Measurements from ENCODE around the gene ANKRD13B.

GRCh38 chr17:29653995-29654714 is 61.2 kb downstream of the ANKRD13B start:
- TF ChIP-seq CTCF (IDR thresholded peaks at IDR 0.05) (no peak), PHF8 (IDR thresholded peaks at IDR 0.05; ENCODE audit: borderline replicate concordance, low read depth) (no peak), EP300 (IDR thresholded peaks at IDR 0.05) (no peak), MYC (IDR thresholded peaks at IDR 0.05; ENCODE audit: borderline replicate concordance, low read length) (no peak), CEBPB (IDR thresholded peaks at IDR 0.05) (no peak), KDM1A (IDR thresholded peaks at IDR 0.05; ENCODE audit: low read depth) (no peak), POLR2A (IDR thresholded peaks at IDR 0.05; ENCODE audit: low read length) (no peak), RFX5 (IDR thresholded peaks at IDR 0.05) (no peak), ZFP36 (IDR thresholded peaks at IDR 0.05; ENCODE audit: borderline replicate concordance, partially characterized antibody) (no peak), MAX (IDR thresholded peaks at IDR 0.05) (no peak), ZSCAN20 (CRISPR knock-in tag; IDR thresholded peaks at IDR 0.05) (no peak)
- TF ChIP-seq, protein P1, sequence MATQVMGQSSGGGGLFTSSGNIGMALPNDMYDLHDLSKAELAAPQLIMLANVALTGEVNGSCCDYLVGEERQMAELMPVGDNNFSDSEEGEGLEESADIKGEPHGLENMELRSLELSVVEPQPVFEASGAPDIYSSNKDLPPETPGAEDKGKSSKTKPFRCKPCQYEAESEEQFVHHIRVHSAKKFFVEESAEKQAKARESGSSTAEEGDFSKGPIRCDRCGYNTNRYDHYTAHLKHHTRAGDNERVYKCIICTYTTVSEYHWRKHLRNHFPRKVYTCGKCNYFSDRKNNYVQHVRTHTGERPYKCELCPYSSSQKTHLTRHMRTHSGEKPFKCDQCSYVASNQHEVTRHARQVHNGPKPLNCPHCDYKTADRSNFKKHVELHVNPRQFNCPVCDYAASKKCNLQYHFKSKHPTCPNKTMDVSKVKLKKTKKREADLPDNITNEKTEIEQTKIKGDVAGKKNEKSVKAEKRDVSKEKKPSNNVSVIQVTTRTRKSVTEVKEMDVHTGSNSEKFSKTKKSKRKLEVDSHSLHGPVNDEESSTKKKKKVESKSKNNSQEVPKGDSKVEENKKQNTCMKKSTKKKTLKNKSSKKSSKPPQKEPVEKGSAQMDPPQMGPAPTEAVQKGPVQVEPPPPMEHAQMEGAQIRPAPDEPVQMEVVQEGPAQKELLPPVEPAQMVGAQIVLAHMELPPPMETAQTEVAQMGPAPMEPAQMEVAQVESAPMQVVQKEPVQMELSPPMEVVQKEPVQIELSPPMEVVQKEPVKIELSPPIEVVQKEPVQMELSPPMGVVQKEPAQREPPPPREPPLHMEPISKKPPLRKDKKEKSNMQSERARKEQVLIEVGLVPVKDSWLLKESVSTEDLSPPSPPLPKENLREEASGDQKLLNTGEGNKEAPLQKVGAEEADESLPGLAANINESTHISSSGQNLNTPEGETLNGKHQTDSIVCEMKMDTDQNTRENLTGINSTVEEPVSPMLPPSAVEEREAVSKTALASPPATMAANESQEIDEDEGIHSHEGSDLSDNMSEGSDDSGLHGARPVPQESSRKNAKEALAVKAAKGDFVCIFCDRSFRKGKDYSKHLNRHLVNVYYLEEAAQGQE (IDR thresholded peaks at IDR 0.05) = no peak
